Hematopoietic multipotent progenitor cell treated with erythropoietin and hydrocortisone succinate and interleukin-3 and kit ligand, for 17 days (in vitro differentiated cells): ENCODE data around the gene PKP3.
A peak's percentile ranks its signal among the peaks of the same experiment; 100 is the strongest.
"Not testable (repeated sequence)": the region's sequence is repeated elsewhere in the genome, so short reads cannot be mapped to it uniquely, and the experiment has no call there.

ENCODE experiments used
- DNase-seq: peaks from one replicate; pipeline ENCODE4 v3.0.0-alpha.2; 2015; ENCODE audit warnings: low spot score

The PKP3 gene

GRCh38 chr11:394858-395655 is 1.0 kb downstream of the PKP3 start:
- DNase-seq = no peak

- no peak for DNase-seq
Measured at GRCh38 chr11:395866-396265, 1.9 kb downstream of the PKP3 start.

GRCh38 chr11:396511-396947 is 2.5 kb downstream of the PKP3 start:
- no peak for DNase-seq

DNA sequence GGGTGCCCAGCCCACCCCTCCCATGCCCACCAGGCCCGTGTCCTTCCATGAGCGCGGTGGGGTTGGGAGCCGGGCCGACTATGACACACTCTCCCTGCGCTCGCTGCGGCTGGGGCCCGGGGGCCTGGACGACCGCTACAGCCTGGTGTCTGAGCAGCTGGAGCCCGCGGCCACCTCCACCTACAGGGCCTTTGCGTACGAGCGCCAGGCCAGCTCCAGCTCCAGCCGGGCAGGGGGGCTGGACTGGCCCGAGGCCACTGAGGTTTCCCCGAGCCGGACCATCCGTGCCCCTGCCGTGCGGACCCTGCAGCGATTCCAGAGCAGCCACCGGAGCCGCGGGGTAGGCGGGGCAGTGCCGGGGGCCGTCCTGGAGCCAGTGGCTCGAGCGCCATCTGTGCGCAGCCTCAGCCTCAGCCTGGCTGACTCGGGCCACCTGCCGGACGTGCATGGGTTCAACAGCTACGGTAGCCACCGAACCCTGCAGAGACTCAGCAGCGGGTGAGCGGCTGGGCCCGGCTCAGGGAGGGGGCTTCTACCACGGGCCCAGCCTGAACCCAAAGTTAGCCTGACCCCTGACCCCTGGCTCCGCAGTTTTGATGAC is 3.0 kb downstream of the PKP3 start:
- no peak for DNase-seq

GRCh38 chr11:398826-399225 is 4.8 kb downstream of the PKP3 start:
- no peak for DNase-seq

DNA sequence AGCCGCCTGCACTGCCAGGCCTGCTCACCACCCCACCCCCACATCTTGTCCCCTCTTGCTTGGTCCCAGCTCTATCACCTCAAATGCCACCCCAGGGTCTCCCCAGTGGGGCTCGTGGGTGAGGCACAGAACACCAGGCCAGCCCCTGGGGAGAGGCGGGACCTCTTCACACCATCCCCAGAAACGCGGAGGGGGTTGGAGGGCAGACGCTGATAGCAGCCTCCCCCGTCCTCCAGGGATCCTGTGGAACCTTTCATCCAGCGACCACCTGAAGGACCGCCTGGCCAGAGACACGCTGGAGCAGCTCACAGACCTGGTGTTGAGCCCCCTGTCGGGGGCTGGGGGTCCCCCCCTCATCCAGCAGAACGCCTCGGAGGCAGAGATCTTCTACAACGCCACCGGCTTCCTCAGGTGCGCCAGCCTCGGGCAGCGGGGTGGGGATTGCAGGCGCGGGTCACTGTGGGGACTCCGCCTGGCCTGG is 5.8 kb downstream of the PKP3 start:
- no peak for DNase-seq

DNA sequence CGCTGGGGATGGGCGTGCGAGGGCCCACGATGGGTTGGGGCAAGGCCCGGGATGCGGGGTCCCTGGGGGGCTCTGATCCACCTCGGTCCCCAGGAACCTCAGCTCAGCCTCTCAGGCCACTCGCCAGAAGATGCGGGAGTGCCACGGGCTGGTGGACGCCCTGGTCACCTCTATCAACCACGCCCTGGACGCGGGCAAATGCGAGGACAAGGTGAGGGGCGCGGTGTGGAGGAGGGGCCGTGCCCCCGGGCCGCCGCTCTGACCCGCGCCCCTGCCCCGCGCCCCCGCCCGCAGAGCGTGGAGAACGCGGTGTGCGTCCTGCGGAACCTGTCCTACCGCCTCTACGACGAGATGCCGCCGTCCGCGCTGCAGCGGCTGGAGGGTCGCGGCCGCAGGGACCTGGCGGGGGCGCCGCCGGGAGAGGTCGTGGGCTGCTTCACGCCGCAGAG is 6.3 kb downstream of the PKP3 start:
- DNase-seq = no peak

- DNase-seq = not testable (repeated sequence)
Measured at GRCh38 chr11:401196-401595, 7.2 kb downstream of the PKP3 start.

- DNase-seq = no peak
Measured at GRCh38 chr11:403021-403760, 9.2 kb downstream of the PKP3 start.

DNA sequence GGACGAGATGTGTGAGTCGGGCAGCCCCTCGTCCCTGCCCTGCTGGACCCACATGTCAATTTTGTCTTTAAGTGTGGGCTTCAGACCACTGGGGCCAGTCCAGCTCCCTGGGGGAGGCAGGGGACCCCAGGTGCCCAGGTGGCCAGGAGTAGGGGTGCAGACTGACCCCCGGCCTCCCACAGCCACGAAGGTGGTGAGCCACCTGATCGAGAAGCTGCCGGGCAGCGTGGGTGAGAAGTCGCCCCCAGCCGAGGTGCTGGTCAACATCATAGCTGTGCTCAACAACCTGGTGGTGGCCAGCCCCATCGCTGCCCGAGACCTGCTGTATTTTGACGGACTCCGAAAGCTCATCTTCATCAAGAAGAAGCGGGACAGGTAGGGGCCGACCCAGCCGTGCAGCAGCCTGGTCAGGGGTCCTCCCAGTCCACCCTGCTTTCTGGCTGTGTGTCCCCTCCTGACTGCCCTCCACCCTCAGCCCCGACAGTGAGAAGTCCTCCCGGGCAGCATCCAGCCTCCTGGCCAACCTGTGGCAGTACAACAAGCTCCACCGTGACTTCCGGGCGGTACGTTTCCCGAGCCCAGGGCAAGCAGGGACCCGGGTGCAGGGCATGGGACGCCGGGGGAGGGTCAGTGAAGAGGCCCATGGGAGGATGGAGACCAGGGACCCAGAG is 9.9 kb downstream of the PKP3 start:
- no peak for DNase-seq

GRCh38 chr11:404551-405264 is 10.7 kb downstream of the PKP3 start:
- DNase-seq = no peak

DNA sequence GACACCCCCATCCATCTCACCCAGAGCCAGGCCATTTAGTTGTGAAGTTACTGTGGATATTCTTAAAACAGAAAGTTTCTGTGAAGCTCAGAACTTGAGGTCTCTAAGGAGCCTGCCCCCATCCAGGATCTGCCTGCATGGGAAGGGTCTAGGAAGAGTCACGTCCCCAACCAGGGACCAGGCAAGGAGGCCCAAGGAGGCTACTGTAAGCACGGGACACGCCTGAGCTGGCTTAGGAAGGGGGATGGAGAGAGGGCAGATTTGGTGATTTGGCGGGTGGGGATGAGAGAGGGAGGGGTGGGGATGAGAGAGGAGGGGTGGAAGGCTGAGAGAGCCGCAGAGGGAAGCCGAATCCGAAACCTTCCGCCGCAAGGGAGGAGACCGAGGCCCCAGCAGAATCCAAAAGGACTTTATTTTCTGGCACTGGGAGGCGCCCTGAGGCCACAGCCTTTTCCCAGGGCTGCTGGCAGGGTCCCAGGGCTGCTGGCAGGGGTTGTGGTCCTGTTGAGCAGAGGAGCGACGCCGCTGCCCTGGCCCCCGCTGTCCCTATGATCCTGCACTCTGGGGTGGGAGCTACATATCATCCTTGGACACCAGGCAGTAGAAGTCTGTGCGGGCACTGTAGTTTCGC is 11.4 kb downstream of the PKP3 start:
- DNase-seq = no peak

- DNase-seq = no peak
Measured at GRCh38 chr11:405954-406795, 12.2 kb downstream of the PKP3 start.

DNA sequence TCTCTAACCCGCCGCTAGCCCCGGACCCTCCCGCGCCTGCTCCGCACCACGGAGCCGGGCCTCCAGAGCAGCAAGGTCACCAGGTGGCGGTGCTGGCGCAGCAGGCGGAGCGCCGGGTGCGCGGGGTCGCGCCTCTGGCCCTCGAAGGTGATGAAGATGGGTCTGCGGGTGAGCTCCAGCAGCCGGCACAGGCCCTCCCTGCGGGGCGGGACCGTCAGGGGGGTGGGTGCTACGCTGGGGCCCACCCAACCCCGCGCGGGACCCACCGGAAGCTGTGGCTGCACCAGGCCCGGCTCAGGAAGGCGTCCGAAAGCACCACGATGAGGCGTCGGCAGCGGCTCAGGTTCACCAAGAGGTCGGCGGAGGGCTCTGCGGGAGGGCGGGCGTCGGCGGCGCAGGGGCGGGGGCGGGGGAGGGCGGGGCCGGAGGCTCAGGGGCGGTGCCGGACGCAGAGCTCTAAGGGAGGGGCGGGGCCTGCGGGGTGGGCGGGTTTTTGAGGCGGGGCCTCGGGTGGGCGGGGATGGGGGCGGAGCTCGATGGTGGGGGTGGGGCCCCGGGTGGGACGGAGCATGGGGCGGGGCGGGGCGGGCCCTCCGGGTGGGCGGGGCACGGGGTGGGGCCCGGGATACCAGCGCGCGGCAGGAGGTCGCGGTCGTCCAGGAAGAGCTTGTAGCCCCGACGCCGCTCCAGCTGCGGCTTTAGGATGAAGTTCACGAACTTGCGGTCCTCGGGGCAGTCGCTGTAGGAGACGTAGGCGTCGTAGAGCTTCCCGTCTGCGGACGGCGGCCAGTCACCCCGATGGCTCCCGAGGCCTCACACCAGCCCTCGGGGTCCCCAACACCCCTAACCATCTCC is 13.0 kb downstream of the PKP3 start:
- DNase-seq = peak; percentile 67

DNA sequence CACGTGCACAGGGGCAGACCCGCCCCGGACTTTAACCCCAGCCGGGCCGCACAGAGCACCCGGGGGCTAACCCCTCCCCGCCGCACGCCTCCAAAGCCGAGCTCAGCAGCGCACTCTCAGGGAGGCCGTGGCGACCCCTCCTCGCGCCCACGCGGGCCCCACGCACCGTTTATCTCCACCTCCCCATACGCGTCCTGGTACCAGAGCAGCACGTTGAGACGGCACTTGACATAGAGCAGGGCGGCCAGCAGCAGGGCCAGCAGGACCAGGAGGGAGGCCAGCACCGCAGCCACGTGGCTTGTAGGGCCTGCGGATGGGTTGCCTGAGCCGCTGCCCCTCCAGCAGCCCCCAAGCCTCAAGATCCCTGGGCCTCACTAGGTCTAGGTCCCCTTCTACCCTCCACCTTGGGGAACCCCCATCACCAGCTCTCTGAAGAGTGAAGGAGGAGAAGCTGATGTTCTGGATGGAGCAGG is 13.7 kb downstream of the PKP3 start:
- DNase-seq = no peak

DNA sequence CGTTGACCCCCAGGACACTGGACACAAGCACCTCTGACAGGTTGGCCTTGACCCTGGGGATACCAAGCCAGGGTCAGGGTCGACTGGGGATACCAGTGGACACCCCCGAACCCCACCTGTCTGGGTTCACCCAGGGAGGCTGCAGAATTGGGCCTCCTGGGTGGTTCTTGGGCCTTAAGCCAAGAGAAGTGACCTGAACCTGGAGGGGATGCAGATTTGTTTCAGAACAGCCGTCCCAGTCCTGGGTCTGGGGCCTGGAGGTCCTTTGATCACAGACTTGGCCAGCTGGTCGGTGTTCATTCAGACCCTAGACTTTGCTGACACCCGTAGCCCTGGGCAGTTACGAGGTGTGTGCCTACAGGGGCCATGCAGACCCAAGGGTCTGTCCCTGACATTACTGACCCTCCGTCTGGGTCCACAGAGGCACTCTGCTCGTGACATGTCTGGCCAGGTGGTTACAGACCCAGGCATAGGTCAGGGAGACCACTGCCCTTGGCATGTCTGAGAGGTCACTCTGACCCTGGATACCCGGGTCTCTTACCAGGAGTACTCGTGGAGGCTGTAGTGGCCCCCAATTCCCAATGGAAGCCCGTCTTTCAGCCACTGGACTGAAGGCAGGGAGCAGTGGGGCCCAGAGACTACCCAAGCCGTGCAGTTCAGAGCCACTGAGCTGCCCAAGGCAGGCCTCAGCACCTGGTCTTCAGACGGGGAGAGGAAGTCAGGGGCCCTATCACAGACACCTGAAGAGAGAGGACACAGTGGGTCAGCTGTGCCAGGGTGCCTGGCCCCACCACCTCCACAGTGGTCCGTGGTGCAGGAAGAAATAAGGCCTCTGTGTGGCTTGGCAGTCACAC is 14.4 kb downstream of the PKP3 start:
- no peak for DNase-seq

- no peak for DNase-seq
Measured at GRCh38 chr11:409008-409599, 15.1 kb downstream of the PKP3 start.
